ENCODE data around the gene PRKAR1B. TPM values are rescaled to one million over a fixed set of nuclear protein-coding genes. Genes with fewer than 3 reads are reported as not detected.

Gene PRKAR1B
- total and polyA plus RNA-seq, 8 donors = 2.5 to 8.4 (median 5.3) TPM

DNA sequence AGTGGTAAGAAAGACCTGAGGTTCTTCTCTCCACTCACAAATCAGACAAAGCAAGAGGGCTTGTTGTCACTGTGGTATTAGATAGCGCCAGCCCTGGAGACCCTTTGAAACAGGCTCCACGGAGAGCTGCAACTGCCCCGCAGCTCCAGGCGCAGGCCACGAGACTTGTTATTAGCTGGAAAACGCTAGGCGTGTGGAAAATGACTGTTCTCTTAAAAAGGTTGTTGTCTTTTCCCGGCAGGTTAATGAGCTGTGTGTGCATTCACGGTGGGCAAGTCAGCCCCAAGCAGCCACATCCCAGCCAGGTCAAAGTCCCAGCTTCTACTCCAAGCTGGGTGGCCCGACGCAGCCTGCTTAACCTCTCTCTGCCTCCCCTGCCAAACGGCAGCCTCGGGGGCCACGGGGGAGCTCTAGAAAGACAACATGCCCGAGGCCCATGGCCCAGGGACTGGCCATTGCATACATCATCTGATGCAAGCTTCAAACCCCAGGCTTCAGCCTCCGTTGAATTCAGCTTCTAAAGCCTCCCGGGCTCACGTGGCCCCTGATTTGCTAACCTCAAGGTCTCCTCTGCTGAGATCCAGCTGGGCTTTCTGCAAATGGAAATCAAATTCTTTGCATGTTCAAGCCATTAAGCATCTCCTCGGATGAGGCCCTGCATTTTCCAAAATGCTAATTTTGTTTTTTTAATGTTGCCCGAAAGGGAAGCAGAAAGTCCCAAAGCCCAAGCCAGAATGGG, 61.9 kb downstream of the PRKAR1B start:
- WGBS, 2 donors = 79 to 80% methylated on average over 20 of the region's 20 CpGs
- FAIRE-seq (no peak), DNase-seq (peak in 1 of 6 donors; percentile 52), ATAC-seq (peak in 3 of 4 donors; percentile 18 to 44 (median 43))
- no peaks in the 10 kb centered on the region for H3K9me3 ChIP-seq
- no peak overlapping the region for H3K27ac ChIP-seq
- no peaks in the 10 kb centered on the region for H3K27me3 ChIP-seq
- no peaks in the 10 kb centered on the region for H3K36me3 ChIP-seq
- no peaks in the 10 kb centered on the region for H3K4me1 ChIP-seq
- TF ChIP-seq, protein P1, sequence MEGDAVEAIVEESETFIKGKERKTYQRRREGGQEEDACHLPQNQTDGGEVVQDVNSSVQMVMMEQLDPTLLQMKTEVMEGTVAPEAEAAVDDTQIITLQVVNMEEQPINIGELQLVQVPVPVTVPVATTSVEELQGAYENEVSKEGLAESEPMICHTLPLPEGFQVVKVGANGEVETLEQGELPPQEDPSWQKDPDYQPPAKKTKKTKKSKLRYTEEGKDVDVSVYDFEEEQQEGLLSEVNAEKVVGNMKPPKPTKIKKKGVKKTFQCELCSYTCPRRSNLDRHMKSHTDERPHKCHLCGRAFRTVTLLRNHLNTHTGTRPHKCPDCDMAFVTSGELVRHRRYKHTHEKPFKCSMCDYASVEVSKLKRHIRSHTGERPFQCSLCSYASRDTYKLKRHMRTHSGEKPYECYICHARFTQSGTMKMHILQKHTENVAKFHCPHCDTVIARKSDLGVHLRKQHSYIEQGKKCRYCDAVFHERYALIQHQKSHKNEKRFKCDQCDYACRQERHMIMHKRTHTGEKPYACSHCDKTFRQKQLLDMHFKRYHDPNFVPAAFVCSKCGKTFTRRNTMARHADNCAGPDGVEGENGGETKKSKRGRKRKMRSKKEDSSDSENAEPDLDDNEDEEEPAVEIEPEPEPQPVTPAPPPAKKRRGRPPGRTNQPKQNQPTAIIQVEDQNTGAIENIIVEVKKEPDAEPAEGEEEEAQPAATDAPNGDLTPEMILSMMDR (IDR thresholded peaks at IDR 0.05) = no peak
- no peak overlapping the region for H3K4me3 ChIP-seq
- intact Hi-C loops (cut with DNase I) = no loop called here

DNA sequence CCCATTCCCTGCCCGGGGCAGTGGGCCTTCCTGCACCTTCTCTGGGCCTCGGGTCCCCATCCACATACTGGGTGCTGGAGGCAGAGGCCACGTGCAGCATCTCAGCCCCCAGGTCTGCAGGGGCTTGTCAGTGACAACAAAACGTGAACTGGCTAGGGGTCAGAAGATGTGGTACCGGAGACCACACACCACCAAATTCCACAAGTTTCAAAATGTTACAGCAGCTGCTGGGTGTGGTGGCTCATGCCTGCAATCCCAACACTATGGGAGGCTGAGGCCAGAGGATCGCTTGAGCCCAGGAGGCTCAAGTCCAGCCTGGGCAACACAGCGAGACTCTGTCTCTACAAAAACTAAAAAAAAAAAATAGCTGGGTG, 62.7 kb downstream of the PRKAR1B start:
- intact Hi-C loops (cut with DNase I) = no loop called here
- TF ChIP-seq, protein P1 (IDR thresholded peaks at IDR 0.05) = no peak
- Histone ChIP-seq H3K9me3 (no peaks in the 10 kb centered on the region), H3K4me1 (no peaks in the 10 kb centered on the region), H3K27ac (no peak overlapping the region), H3K4me3 (no peak overlapping the region), H3K36me3 (no peaks in the 10 kb centered on the region), H3K27me3 (no peaks in the 10 kb centered on the region)
- no peak for DNase-seq
- ATAC-seq = no peak
- FAIRE-seq = no peak
- WGBS, 2 donors = 88 to 90% methylated on average over 7 of the region's 7 CpGs

DNA sequence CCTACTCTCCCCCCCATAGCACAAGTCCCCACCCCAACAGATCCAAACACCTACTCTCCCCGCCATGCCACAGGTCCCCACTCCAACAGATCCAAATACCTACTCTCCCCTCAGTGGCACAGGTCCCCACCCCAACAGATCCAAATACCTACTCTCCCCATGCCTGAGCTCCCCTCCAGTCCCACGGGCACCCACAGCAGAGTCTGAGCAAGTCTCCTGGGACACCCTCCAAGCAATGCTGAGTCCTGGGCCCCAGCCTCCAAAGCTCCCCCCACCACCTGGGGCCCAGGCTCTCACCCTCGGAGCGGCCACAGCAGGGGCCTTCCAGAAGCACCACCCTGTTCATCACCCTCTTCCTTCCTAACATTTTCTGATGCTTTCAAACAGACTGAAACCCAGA, 64.5 kb downstream of the PRKAR1B start:
- no peaks in the 10 kb centered on the region for H3K36me3 ChIP-seq
- ATAC-seq = no peak
- no peak overlapping the region for H3K4me3 ChIP-seq
- intact Hi-C loops (cut with DNase I) = no loop called here
- no peaks in the 10 kb centered on the region for H3K4me1 ChIP-seq
- WGBS, 2 donors = 92 to 100% methylated on average over 4 of the region's 4 CpGs
- TF ChIP-seq, protein P1 (IDR thresholded peaks at IDR 0.05) = no peak
- H3K27me3 ChIP-seq = no peaks in the 10 kb centered on the region
- FAIRE-seq = no peak
- peak in 1 of 6 donors; percentile 45 for DNase-seq
- H3K27ac ChIP-seq = no peak overlapping the region
- H3K9me3 ChIP-seq = no peaks in the 10 kb centered on the region

DNA sequence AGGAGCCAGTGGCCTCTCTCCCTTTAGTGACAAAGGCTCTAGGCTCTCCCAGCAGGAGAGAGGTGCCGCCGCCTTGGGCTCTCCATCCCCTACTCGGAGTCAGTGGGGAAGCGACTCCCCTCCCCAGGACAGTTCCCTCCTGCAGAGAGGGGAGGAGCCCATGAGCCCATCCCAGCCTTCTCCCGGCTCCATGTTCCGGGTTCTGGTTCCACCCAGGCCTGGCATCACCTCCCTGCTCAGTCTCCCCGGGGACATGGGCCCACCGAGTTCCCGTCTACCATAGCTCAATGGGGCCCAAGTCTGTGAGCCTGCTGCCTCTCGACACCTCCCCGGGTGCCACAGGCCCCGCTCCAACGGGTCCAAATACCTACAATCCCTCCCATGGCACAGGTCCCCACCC, 67.1 kb downstream of the PRKAR1B start:
- Histone ChIP-seq H3K27ac (no peak overlapping the region), H3K36me3 (no peaks in the 10 kb centered on the region), H3K27me3 (no peaks in the 10 kb centered on the region), H3K9me3 (no peaks in the 10 kb centered on the region), H3K4me1 (no peaks in the 10 kb centered on the region), H3K4me3 (no peak overlapping the region)
- ATAC-seq (no peak), DNase-seq (peak in 1 of 6 donors; percentile 55), FAIRE-seq (no peak)
- TF ChIP-seq, protein P1 (IDR thresholded peaks at IDR 0.05) = no peak
- 94 to 95% methylated on average over 13 of the region's 13 CpGs for WGBS, 2 donors
- intact Hi-C loops (cut with DNase I) = no loop called here

DNA sequence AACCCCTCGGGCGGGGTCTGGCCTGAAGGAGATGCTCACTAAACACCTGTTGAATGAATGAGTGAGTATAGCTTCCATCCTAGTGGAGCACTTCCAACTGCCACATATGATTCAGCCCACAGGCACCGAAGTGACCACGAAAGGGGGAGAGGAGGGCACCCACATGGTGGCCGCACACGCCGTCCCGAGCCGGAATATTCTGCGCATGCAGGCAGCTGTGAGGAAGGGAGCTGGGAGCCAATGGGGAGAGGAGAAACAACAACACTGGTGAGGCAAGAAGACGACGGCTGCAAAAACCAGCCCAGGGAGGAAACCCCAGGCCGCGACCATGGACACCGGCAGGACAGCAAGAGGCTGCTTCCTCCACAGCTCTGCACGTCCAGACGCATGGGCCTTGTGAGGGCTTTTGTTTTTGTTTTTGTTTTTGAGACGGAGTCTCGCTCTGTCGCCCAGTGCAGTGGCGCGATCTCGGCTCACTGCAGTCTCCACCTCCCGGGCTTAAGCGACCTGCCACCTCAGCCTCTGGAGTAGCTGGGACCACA, 67.7 kb downstream of the PRKAR1B start:
- H3K27ac ChIP-seq = no peak overlapping the region
- H3K36me3 ChIP-seq = no peaks in the 10 kb centered on the region
- no peaks in the 10 kb centered on the region for H3K4me1 ChIP-seq
- ATAC-seq (no peak), FAIRE-seq (no peak), DNase-seq (peak in 1 of 6 donors; percentile 28)
- no peak overlapping the region for H3K4me3 ChIP-seq
- WGBS, 2 donors = 96 to 97% methylated on average over 25 of the region's 25 CpGs
- no peaks in the 10 kb centered on the region for H3K27me3 ChIP-seq
- intact Hi-C loops (cut with DNase I) = no loop called here
- TF ChIP-seq, protein P1 (IDR thresholded peaks at IDR 0.05) = no peak
- no peaks in the 10 kb centered on the region for H3K9me3 ChIP-seq
